HCEC 1CT (cell line): Measurements from ENCODE around the gene SLC29A3.
"Not testable (repeated sequence)": the region's sequence is repeated elsewhere in the genome, so short reads cannot be mapped to it uniquely, and the experiment has no call there.

Source experiments
- DNase-seq: peaks from one replicate; pipeline ENCODE4 v3.0.0-alpha.2; 2017

The SLC29A3 gene

GRCh38 chr10:71348850-71349249, 29.8 kb downstream of the SLC29A3 start:
- DNase-seq = no peak

GRCh38 chr10:71349406-71349805, 30.3 kb downstream of the SLC29A3 start:
- DNase-seq = no peak

- DNase-seq = no peak
These were observed 32.0 kb downstream of the SLC29A3 start for GRCh38 chr10:71351087-71351486.

- no peak for DNase-seq
These were observed 32.7 kb downstream of the SLC29A3 start for GRCh38 chr10:71351628-71352319.

- no peak for DNase-seq
These were observed 34.6 kb downstream of the SLC29A3 start for GRCh38 chr10:71353639-71354038.

- peak; percentile 10 for DNase-seq
These were observed 35.7 kb downstream of the SLC29A3 start for GRCh38 chr10:71354776-71355175.

- DNase-seq = no peak
These were observed 36.8 kb downstream of the SLC29A3 start for GRCh38 chr10:71355886-71356285.

GRCh38 chr10:71357792-71358265, 38.8 kb downstream of the SLC29A3 start:
- peak; percentile 50 for DNase-seq

GRCh38 chr10:71358277-71358676, 39.2 kb downstream of the SLC29A3 start:
- DNase-seq = no peak

GRCh38 chr10:71358906-71359305, 39.8 kb downstream of the SLC29A3 start:
- DNase-seq = not testable (repeated sequence)

- DNase-seq = no peak
These were observed 40.4 kb downstream of the SLC29A3 start for GRCh38 chr10:71359364-71360046.

- DNase-seq = no peak
These were observed 41.7 kb downstream of the SLC29A3 start for GRCh38 chr10:71360735-71361134.

GRCh38 chr10:71361581-71361980, 42.5 kb downstream of the SLC29A3 start:
- no peak for DNase-seq

GRCh38 chr10:71362141-71362540, 43.1 kb downstream of the SLC29A3 start:
- DNase-seq = no peak

GRCh38 chr10:71363936-71364335, 44.9 kb downstream of the SLC29A3 start:
- DNase-seq = no peak

GRCh38 chr10:71365366-71365765, 46.3 kb downstream of the SLC29A3 start:
- DNase-seq = no peak

- DNase-seq = no peak
These were observed 47.6 kb downstream of the SLC29A3 start for GRCh38 chr10:71366690-71367089.

- DNase-seq = peak; percentile 37
These were observed 48.2 kb downstream of the SLC29A3 start for GRCh38 chr10:71367271-71367670.

- DNase-seq = no peak
These were observed 49.1 kb downstream of the SLC29A3 start for GRCh38 chr10:71368176-71368575.

- no peak for DNase-seq
These were observed 49.6 kb downstream of the SLC29A3 start for GRCh38 chr10:71368643-71369042.

- DNase-seq = no peak
These were observed 50.5 kb downstream of the SLC29A3 start for GRCh38 chr10:71369602-71370001.

- no peak for DNase-seq
These were observed 51.0 kb downstream of the SLC29A3 start for GRCh38 chr10:71370031-71370430.

GRCh38 chr10:71371750-71372166, 52.7 kb downstream of the SLC29A3 start:
- no peak for DNase-seq

- no peak for DNase-seq
These were observed 53.9 kb downstream of the SLC29A3 start for GRCh38 chr10:71372882-71373495.
